IMR-90 (cell line): ENCODE measurements around the gene SIN3B.

ENCODE experiments used
- BHLHE40 ChIP-seq: fragments of 150-350 bp; IDR thresholded peaks from 2 replicates; pipeline ENCODE4 v1.6.1; 2016; ENCODE audit warnings: mild to moderate bottlenecking, low read depth, low read length
- CEBPB ChIP-seq: IDR thresholded peaks from 2 replicates; pipeline ENCODE4 v1.6.1; 2012; ENCODE audit warnings: low read depth, low read length, improper control_type of control experiment
- CHD1 ChIP-seq: IDR thresholded peaks from 2 replicates; pipeline ENCODE4 v1.6.1; 2012; ENCODE audit warnings: low read depth, low read length, improper control_type of control experiment
- FOS ChIP-seq: fragments of 150-350 bp; IDR thresholded peaks from 2 replicates; pipeline ENCODE4 v1.6.1; 2016; ENCODE audit warnings: low read depth, low read length
- MAZ ChIP-seq: IDR thresholded peaks from 2 replicates; pipeline ENCODE4 v1.6.1; 2012; ENCODE audit warnings: low read depth, mild to moderate bottlenecking, low read length, improper control_type of control experiment, moderate library complexity, borderline replicate concordance
- POLR2A ChIP-seq: IDR thresholded peaks from 2 replicates; pipeline ENCODE4 v1.6.1; 2012; ENCODE audit warnings: mild to moderate bottlenecking, low read depth, low read length
- RAD21 ChIP-seq: IDR thresholded peaks from 2 replicates; pipeline ENCODE4 v1.6.1; 2012; ENCODE audit warnings: low read length, improper control_type of control experiment
- RCOR1 ChIP-seq: IDR thresholded peaks from 2 replicates; pipeline ENCODE4 v1.6.1; 2012; ENCODE audit warnings: mild to moderate bottlenecking, low read length, improper control_type of control experiment; ENCODE audit not compliant: insufficient replicate concordance
- RFX5 ChIP-seq: IDR thresholded peaks from 2 replicates; pipeline ENCODE4 v1.8.0; 2012; ENCODE audit warnings: low read depth, mild to moderate bottlenecking, low read length, moderate library complexity
- SMC3 ChIP-seq: fragments of 150-350 bp; IDR thresholded peaks from 2 replicates; pipeline ENCODE4 v1.6.1; 2016; ENCODE audit warnings: low read depth, mild to moderate bottlenecking, antibody characterized with exemption, low read length, moderate library complexity
- USF2 ChIP-seq: fragments of 150-350 bp; IDR thresholded peaks from 2 replicates; pipeline ENCODE4 v1.6.1; 2017; ENCODE audit warnings: mild to moderate bottlenecking, antibody characterized with exemption, low read length, low read depth
- TF ChIP-seq, protein P1 (sequence below): conservative IDR thresholded peaks from 2 replicates; pipeline ENCODE4 v1.5.1; 2012; ENCODE audit warnings: mild to moderate bottlenecking, low read depth, low read length, improper control_type of control experiment
- TF ChIP-seq, protein P2 (sequence below): fragments of 150-350 bp; IDR thresholded peaks from 2 replicates; pipeline ENCODE4 v1.6.1; 2016; ENCODE audit warnings: low read depth, mild to moderate bottlenecking, low read length, moderate library complexity, borderline replicate concordance

DNA sequence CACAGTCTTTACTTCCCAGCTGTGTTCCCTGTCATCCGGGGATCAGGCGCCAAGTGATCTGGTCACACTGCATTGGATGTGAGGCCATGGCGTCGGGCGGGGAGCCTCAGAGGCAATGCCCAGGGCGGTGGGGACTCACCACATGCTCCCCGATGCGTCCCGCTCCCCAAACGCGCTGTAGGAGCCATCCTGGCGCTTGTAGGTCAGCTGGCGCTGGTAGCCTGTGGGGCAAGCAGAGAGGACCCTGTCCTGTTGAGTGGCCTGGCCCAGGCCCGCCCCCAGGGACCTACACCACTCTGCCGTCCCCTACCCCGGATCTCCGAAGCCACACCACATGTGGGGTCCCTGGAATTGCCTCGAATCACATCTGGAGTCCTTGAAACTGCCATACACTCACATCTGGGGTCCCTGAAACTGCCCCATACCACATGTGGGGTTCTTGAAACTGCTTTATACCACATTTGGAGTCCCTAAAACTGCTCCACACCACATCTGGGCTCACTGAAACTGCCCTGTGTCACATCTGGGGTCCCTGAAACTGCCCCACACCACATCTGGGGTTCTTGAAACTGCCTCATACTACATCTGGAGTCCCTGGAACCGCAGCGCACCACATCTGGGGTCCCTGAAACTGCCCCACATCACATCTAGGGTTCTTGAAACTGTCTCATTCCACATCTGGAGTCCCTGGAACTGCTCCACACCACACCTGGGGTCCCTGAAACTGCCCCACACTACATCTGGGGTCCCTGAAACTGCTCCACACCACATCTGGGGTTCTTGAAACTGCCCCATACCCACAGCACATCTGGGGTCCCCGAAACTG lies 92.8 kb downstream of the SIN3B start:
- TF ChIP-seq, protein P1, sequence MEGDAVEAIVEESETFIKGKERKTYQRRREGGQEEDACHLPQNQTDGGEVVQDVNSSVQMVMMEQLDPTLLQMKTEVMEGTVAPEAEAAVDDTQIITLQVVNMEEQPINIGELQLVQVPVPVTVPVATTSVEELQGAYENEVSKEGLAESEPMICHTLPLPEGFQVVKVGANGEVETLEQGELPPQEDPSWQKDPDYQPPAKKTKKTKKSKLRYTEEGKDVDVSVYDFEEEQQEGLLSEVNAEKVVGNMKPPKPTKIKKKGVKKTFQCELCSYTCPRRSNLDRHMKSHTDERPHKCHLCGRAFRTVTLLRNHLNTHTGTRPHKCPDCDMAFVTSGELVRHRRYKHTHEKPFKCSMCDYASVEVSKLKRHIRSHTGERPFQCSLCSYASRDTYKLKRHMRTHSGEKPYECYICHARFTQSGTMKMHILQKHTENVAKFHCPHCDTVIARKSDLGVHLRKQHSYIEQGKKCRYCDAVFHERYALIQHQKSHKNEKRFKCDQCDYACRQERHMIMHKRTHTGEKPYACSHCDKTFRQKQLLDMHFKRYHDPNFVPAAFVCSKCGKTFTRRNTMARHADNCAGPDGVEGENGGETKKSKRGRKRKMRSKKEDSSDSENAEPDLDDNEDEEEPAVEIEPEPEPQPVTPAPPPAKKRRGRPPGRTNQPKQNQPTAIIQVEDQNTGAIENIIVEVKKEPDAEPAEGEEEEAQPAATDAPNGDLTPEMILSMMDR: no peak
- TF ChIP-seq RFX5 (no peak), POLR2A (no peak), USF2 (no peak), BHLHE40 (no peak), SMC3 (no peak), CEBPB (no peak), MAZ (no peak), CHD1 (no peak), RAD21 (no peak), FOS (no peak), RCOR1 (no peak)
- TF ChIP-seq, protein P2, sequence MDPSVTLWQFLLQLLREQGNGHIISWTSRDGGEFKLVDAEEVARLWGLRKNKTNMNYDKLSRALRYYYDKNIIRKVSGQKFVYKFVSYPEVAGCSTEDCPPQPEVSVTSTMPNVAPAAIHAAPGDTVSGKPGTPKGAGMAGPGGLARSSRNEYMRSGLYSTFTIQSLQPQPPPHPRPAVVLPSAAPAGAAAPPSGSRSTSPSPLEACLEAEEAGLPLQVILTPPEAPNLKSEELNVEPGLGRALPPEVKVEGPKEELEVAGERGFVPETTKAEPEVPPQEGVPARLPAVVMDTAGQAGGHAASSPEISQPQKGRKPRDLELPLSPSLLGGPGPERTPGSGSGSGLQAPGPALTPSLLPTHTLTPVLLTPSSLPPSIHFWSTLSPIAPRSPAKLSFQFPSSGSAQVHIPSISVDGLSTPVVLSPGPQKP: no peak
